Skeletal muscle tissue (tissue), 5 donors: Measurements from ENCODE around the gene ADGRB3. TPM values are rescaled to one million over a fixed set of nuclear protein-coding genes. Genes with fewer than 3 reads are reported as not detected.
"Not testable (repeated sequence)": the region's sequence is repeated elsewhere in the genome, so short reads cannot be mapped to it uniquely, and the experiment has no call there.

Experiments
- H3K27ac ChIP-seq: one replicate; pipeline ENCODE4 v1.7.0; 2013; ENCODE audit warnings: mild to moderate bottlenecking, low read depth, low read length, inconsistent platforms
- H3K27me3 ChIP-seq, 3 donors: one replicate each; pipeline ENCODE4 v1.7.0; 2013; ENCODE audit warnings: low read length in 3 of 3; ENCODE audit not compliant: control insufficient read depth in 3 of 3, insufficient read depth in 3 of 3
- H3K36me3 ChIP-seq, 3 donors: one replicate each; pipeline ENCODE4 v1.7.0; 2013; ENCODE audit warnings: low read length in 3 of 3; ENCODE audit not compliant: control insufficient read depth in 3 of 3, insufficient read depth in 3 of 3
- H3K4me1 ChIP-seq, 3 donors: one replicate each; pipeline ENCODE4 v1.7.0; 2013; ENCODE audit warnings: low read length in 3 of 3, mild to moderate bottlenecking in 3 of 3; ENCODE audit not compliant: control insufficient read depth in 3 of 3, insufficient read depth in 3 of 3
- H3K4me3 ChIP-seq, 3 donors: one replicate each; pipeline ENCODE4 v1.7.0; 2013; ENCODE audit warnings: low read length in 3 of 3
- H3K9ac ChIP-seq, 3 donors: one replicate each; pipeline ENCODE4 v1.7.0; 2013; ENCODE audit warnings: low read length in 3 of 3, mild to moderate bottlenecking in 3 of 3, moderate library complexity in 2 of 3, low read depth in 1 of 3
- H3K9me3 ChIP-seq, 3 donors: one replicate each; pipeline ENCODE4 v1.7.0; 2013; ENCODE audit warnings: low read length in 3 of 3; ENCODE audit not compliant: control insufficient read depth in 3 of 3
- small RNA-seq: library from RNA; depleted of rRNA; stranded (forward); fragments of <200 nt; gene quantifications from one replicate; pipeline ENCODE3, GENCODE V24; 2014
- total RNA-seq: library from RNA; depleted of rRNA; stranded (reverse); fragments of >200 nt; gene quantifications from one replicate; pipeline ENCODE4 v1.2.3, GENCODE V29; 2014
- donor health status: Osteomylitis.

ADGRB3 gene
- total RNA-seq, 1 donor from 2014 or later: 3.1 TPM

GRCh38 chr6:69422020-69422419 is 786.9 kb downstream of the ADGRB3 start:
- no peaks in the 10 kb centered on the region for H3K36me3 ChIP-seq
- H3K27ac ChIP-seq: no peak overlapping the region
- H3K9me3 ChIP-seq: no peaks in the 10 kb centered on the region
- H3K4me1 ChIP-seq: no peaks in the 10 kb centered on the region
- H3K9ac ChIP-seq: no peak overlapping the region
- no peak overlapping the region for H3K4me3 ChIP-seq
- H3K27me3 ChIP-seq: no peaks in the 10 kb centered on the region

GRCh38 chr6:69422475-69422874 is 787.4 kb downstream of the ADGRB3 start:
- no peaks in the 10 kb centered on the region for H3K36me3 ChIP-seq
- no peaks in the 10 kb centered on the region for H3K27me3 ChIP-seq
- H3K4me1 ChIP-seq: no peaks in the 10 kb centered on the region
- H3K4me3 ChIP-seq: no peak overlapping the region
- no peak overlapping the region for H3K27ac ChIP-seq
- no peak overlapping the region for H3K9ac ChIP-seq
- H3K9me3 ChIP-seq: no peaks in the 10 kb centered on the region

- no peaks in the 10 kb centered on the region for H3K4me1 ChIP-seq
- no peaks in the 10 kb centered on the region for H3K9me3 ChIP-seq
- no peaks in the 10 kb centered on the region for H3K36me3 ChIP-seq
- H3K27me3 ChIP-seq: no peaks in the 10 kb centered on the region
- H3K4me3 ChIP-seq: no peak overlapping the region
- H3K9ac ChIP-seq: no peak overlapping the region
- no peak overlapping the region for H3K27ac ChIP-seq
Measured at GRCh38 chr6:69423785-69424184, 788.7 kb downstream of the ADGRB3 start.

GRCh38 chr6:69424581-69424980 is 789.5 kb downstream of the ADGRB3 start:
- Histone ChIP-seq H3K9ac (no peak overlapping the region), H3K27me3 (no peaks in the 10 kb centered on the region), H3K36me3 (no peaks in the 10 kb centered on the region), H3K9me3 (no peaks in the 10 kb centered on the region), H3K4me3 (no peak overlapping the region), H3K27ac (no peak overlapping the region), H3K4me1 (no peaks in the 10 kb centered on the region)

- H3K27me3 ChIP-seq: no peaks in the 10 kb centered on the region
- H3K4me3 ChIP-seq: no peak overlapping the region
- no peaks in the 10 kb centered on the region for H3K9me3 ChIP-seq
- H3K4me1 ChIP-seq: no peaks in the 10 kb centered on the region
- H3K9ac ChIP-seq: no peak overlapping the region
- no peaks in the 10 kb centered on the region for H3K36me3 ChIP-seq
- no peak overlapping the region for H3K27ac ChIP-seq
Measured at GRCh38 chr6:69427882-69428281, 792.8 kb downstream of the ADGRB3 start.

- not testable (repeated sequence) for H3K4me3 ChIP-seq, H3K9me3 ChIP-seq, H3K27ac ChIP-seq, H3K9ac ChIP-seq, H3K36me3 ChIP-seq, H3K4me1 ChIP-seq, H3K27me3 ChIP-seq
Measured at GRCh38 chr6:69432168-69432567, 797.1 kb downstream of the ADGRB3 start.

GRCh38 chr6:69433116-69433515 is 798.0 kb downstream of the ADGRB3 start:
- not testable (repeated sequence) for H3K4me3 ChIP-seq, H3K27me3 ChIP-seq, H3K4me1 ChIP-seq, H3K9me3 ChIP-seq, H3K27ac ChIP-seq, H3K9ac ChIP-seq, H3K36me3 ChIP-seq

- H3K4me3 ChIP-seq: no peak overlapping the region
- H3K27me3 ChIP-seq: no peaks in the 10 kb centered on the region
- H3K9ac ChIP-seq: no peak overlapping the region
- H3K4me1 ChIP-seq: no peaks in the 10 kb centered on the region
- no peaks in the 10 kb centered on the region for H3K36me3 ChIP-seq
- H3K9me3 ChIP-seq: no peaks in the 10 kb centered on the region
- no peak overlapping the region for H3K27ac ChIP-seq
Measured at GRCh38 chr6:69438113-69438512, 803.0 kb downstream of the ADGRB3 start.

Small RNA genes lying within 50 kb of the gene (small RNA-seq; reads per million reads assigned to genes)
- not detected for gene AL606923.1
